ENCODE data around the gene FBRS.

FBRS gene

GRCh38 chr16:30697264-30698138 is 39.3 kb downstream of the FBRS start:
- H3K27ac ChIP-seq, result peak overlapping the region; percentile 100
- H3K9me3 ChIP-seq (ENCODE audit: severe bottlenecking), result no peaks in the 10 kb centered on the region
- peak overlapping the region; percentile 92 for H3K4me3 ChIP-seq (ENCODE audit: low read depth, low read length)
- H3K36me3 ChIP-seq, result peaks cover 30% of the 10 kb centered on the region
- TF ChIP-seq CTCF (IDR thresholded peaks at IDR 0.05; ENCODE audit: low read depth, low read length), result no peak
- no peak for DNase-seq
- no peaks in the 10 kb centered on the region for H3K27me3 ChIP-seq (ENCODE audit: insufficient read depth, low read depth, severe bottlenecking)

DNA sequence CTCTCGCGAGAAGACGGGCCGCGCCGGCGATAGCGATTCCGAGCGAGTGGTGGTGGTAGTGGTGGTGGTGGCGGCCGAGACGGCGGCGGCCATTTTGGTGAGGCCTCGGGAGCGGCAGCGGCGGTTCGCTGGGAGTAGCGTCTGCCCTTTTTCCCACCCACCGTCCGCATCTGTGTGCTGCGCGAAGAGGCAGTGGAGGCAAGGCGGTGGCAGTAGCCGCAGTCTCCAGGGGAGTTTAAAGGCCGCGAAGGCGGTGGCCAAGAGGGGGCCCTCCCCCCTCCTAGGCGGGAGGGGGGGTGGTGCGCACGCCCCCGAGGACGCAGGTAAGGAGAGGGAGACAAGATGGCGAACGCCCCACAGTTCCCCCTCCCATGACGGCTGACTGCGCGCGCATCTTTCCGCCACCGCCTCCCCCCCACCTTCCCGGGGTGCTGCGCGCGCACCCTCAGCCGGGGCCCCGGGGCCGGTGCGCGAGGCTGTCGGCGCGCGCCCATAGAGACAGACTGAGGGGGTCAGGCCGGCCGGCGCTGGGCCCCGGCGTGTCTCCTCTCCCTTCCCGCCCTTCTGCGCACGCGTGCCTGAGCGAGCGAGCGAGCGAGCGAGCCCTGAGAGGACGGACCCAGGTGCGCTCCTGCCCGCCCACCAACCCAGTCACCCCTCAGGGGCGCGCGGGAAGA is 40.0 kb downstream of the FBRS start:
- DNase-seq, result peak; percentile 99
- peak overlapping the region; percentile 92 for H3K4me3 ChIP-seq (ENCODE audit: low read depth, low read length)
- no peaks in the 10 kb centered on the region for H3K9me3 ChIP-seq (ENCODE audit: severe bottlenecking)
- H3K36me3 ChIP-seq, result peaks cover 37% of the 10 kb centered on the region
- TF ChIP-seq CTCF (IDR thresholded peaks at IDR 0.05; ENCODE audit: low read depth, low read length), result no peak
- H3K27ac ChIP-seq, result peak overlapping the region; percentile 100
- H3K27me3 ChIP-seq (ENCODE audit: insufficient read depth, low read depth, severe bottlenecking), result no peaks in the 10 kb centered on the region

- TF ChIP-seq CTCF (IDR thresholded peaks at IDR 0.05; ENCODE audit: low read depth, low read length), result no peak
- Histone ChIP-seq H3K9me3 (ENCODE audit: severe bottlenecking) (no peaks in the 10 kb centered on the region), H3K36me3 (peaks cover 45% of the 10 kb centered on the region), H3K4me3 (ENCODE audit: low read depth, low read length) (peak within 1 kb of the TSS; percentile 92), H3K27ac (peak within 1 kb of the TSS; percentile 100), H3K27me3 (ENCODE audit: insufficient read depth, low read depth, severe bottlenecking) (no peaks in the 10 kb centered on the region)
- peak; percentile 85 for DNase-seq
Measured at GRCh38 chr16:30698816-30699614, 40.8 kb downstream of the FBRS start, which contains the start of gene SRCAP. TSS of gene SRCAP (plus strand) at chr16:30699171. CDS start at chr16:30700825, 1,654 bp downstream.

DNA sequence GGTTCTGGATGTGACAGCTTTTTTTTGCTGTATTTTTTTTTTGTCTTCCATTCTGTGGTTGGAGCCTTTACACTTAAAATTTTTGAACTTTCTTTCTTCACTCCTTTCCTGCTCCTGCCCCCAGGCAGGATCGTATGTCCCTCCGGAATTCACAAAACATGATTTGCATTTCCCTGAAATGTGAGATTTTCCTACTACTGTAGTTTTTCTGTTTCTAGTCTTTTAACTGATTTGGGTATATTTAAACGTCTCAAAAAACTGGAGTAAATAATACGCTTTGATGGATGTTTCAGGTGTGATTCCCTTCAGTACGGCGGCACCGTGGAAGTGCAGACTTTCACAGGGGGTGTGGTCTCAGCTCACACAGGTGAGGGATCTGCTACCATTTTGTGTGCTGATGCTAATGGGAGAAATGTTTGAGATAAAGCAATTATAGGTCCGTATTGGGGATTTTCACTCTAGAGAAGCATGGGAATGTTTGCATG is 41.4 kb downstream of the FBRS start:
- H3K27ac ChIP-seq, result peak overlapping the region; percentile 100
- DNase-seq, result no peak
- no peak for TF ChIP-seq CTCF (IDR thresholded peaks at IDR 0.05; ENCODE audit: low read depth, low read length)
- no peaks in the 10 kb centered on the region for H3K9me3 ChIP-seq (ENCODE audit: severe bottlenecking)
- no peaks in the 10 kb centered on the region for H3K27me3 ChIP-seq (ENCODE audit: insufficient read depth, low read depth, severe bottlenecking)
- H3K4me3 ChIP-seq (ENCODE audit: low read depth, low read length), result peak overlapping the region; percentile 92
- peaks cover 51% of the 10 kb centered on the region for H3K36me3 ChIP-seq

GRCh38 chr16:30700491-30700890 is 42.3 kb downstream of the FBRS start:
- H3K9me3 ChIP-seq (ENCODE audit: severe bottlenecking), result no peaks in the 10 kb centered on the region

More at GRCh38 chr16:30700491-30700890, 42.3 kb downstream of the FBRS start:
- no peaks in the 10 kb centered on the region for H3K27me3 ChIP-seq (ENCODE audit: insufficient read depth, low read depth, severe bottlenecking)
- peaks cover 59% of the 10 kb centered on the region for H3K36me3 ChIP-seq
- no peak overlapping the region for H3K27ac ChIP-seq
- no peak for TF ChIP-seq CTCF (IDR thresholded peaks at IDR 0.05; ENCODE audit: low read depth, low read length)
- no peak overlapping the region for H3K4me3 ChIP-seq (ENCODE audit: low read depth, low read length)
- no peak for DNase-seq
